Activated T-cell treated with anti-CD3 and anti-CD28 coated beads for 4 hours (primary cell): Measurements from ENCODE around the gene PLEKHM3.

ENCODE experiments used
- DNase-seq: peaks from one replicate; pipeline ENCODE4 v3.0.0-alpha.2; 2020

Gene PLEKHM3

GRCh38 chr2:207944334-207944733 is 81.0 kb downstream of the PLEKHM3 start:
- no peak for DNase-seq

- no peak for DNase-seq
Observed at GRCh38 chr2:207939342-207940108, 85.8 kb downstream of the PLEKHM3 start.

- DNase-seq: no peak
Observed at GRCh38 chr2:207938886-207939285, 86.4 kb downstream of the PLEKHM3 start.

- no peak for DNase-seq
Observed at GRCh38 chr2:207938415-207938814, 86.9 kb downstream of the PLEKHM3 start.

- no peak for DNase-seq
Observed at GRCh38 chr2:207937823-207938222, 87.5 kb downstream of the PLEKHM3 start.

GRCh38 chr2:207937253-207937652 is 88.1 kb downstream of the PLEKHM3 start:
- DNase-seq: no peak

GRCh38 chr2:207936380-207936779 is 88.9 kb downstream of the PLEKHM3 start:
- no peak for DNase-seq

- DNase-seq: no peak
Observed at GRCh38 chr2:207935991-207936370, 89.3 kb downstream of the PLEKHM3 start.

GRCh38 chr2:207935121-207935990 is 90.0 kb downstream of the PLEKHM3 start:
- no peak for DNase-seq

- DNase-seq: no peak
Observed at GRCh38 chr2:207934720-207935119, 90.6 kb downstream of the PLEKHM3 start.

GRCh38 chr2:207933396-207934065 is 91.8 kb downstream of the PLEKHM3 start:
- DNase-seq: no peak

GRCh38 chr2:207932106-207932505 is 93.2 kb downstream of the PLEKHM3 start:
- no peak for DNase-seq

GRCh38 chr2:207930747-207931146 is 94.6 kb downstream of the PLEKHM3 start:
- no peak for DNase-seq

- DNase-seq: no peak
Observed at GRCh38 chr2:207929923-207930322, 95.4 kb downstream of the PLEKHM3 start.

GRCh38 chr2:207928079-207928478 is 97.2 kb downstream of the PLEKHM3 start:
- no peak for DNase-seq

- DNase-seq: no peak
Observed at GRCh38 chr2:207926989-207927300, 98.4 kb downstream of the PLEKHM3 start.

- DNase-seq: no peak
Observed at GRCh38 chr2:207926133-207926988, 99.0 kb downstream of the PLEKHM3 start.

GRCh38 chr2:207925601-207926000 is 99.7 kb downstream of the PLEKHM3 start:
- no peak for DNase-seq

GRCh38 chr2:207921606-207922005 is 103.7 kb downstream of the PLEKHM3 start:
- no peak for DNase-seq

- no peak for DNase-seq
Observed at GRCh38 chr2:207920721-207921120, 104.6 kb downstream of the PLEKHM3 start.

- no peak for DNase-seq
Observed at GRCh38 chr2:207920321-207920720, 105.0 kb downstream of the PLEKHM3 start.

GRCh38 chr2:207919164-207919919 is 106.0 kb downstream of the PLEKHM3 start:
- DNase-seq: no peak
